Kidney (tissue), 14 donors: ENCODE results near the gene SORCS2. TPM values are rescaled to one million over a fixed set of nuclear protein-coding genes. Genes with fewer than 3 reads are reported as not detected.

Source experiments
- DNase-seq, 5 donors: peaks; one replicate each; pipeline ENCODE4 v3.0.0-alpha.2; 2013 to 2020
- FAIRE-seq: peaks from 2 replicates; lab custom pipeline; 2012; peaks lifted over from hg19 to GRCh38; lab: Jason Lieb, UNC
- H3K27ac ChIP-seq, 2 donors: one replicate each; pipeline ENCODE4 v1.7.0; 2013; ENCODE audit warnings: low read depth in 2 of 2, low read length in 2 of 2, inconsistent platforms in 1 of 2
- H3K27me3 ChIP-seq: one replicate; pipeline ENCODE4 v1.7.1; 2013; ENCODE audit warnings: low read length, inconsistent platforms; ENCODE audit not compliant: control insufficient read depth, insufficient read depth
- H3K36me3 ChIP-seq, 3 donors: one replicate each; pipeline versions ENCODE4 v1.7.0 to v1.7.1; 2013; ENCODE audit warnings: low read length in 3 of 3, control low read depth in 1 of 3, inconsistent platforms in 1 of 3; ENCODE audit not compliant: insufficient read depth in 3 of 3, control insufficient read depth in 2 of 3
- H3K4me1 ChIP-seq, 3 donors: one replicate each; pipeline versions ENCODE4 v1.7.0 to v1.7.1; 2013; ENCODE audit warnings: low read length in 3 of 3, inconsistent platforms in 1 of 3, low read depth in 1 of 3; ENCODE audit not compliant: control insufficient read depth in 2 of 3, insufficient read depth in 2 of 3
- H3K4me3 ChIP-seq, 3 donors: one replicate each; pipeline versions ENCODE4 v1.7.0 to v1.8.1; 2013; ENCODE audit warnings: low read length in 3 of 3, control low read depth in 1 of 3, inconsistent platforms in 1 of 3
- H3K9ac ChIP-seq, 3 donors: one replicate each; pipeline versions ENCODE4 v1.7.0 to v1.7.1; 2013; ENCODE audit warnings: low read length in 3 of 3, control low read depth in 1 of 3, inconsistent platforms in 1 of 3
- H3K9me3 ChIP-seq, 3 donors: one replicate each; pipeline versions ENCODE4 v1.7.0 to v1.7.1; 2013; ENCODE audit warnings: low read length in 3 of 3, control low read depth in 1 of 3, inconsistent platforms in 1 of 3; ENCODE audit not compliant: control insufficient read depth in 2 of 3, insufficient read depth in 1 of 3
- CTCF ChIP-seq: IDR thresholded peaks from 3 replicates; pipeline ENCODE4 v1.5.1; 2012; ENCODE audit warnings: mild to moderate bottlenecking, moderate library complexity, borderline replicate concordance; ENCODE audit not compliant: insufficient read depth; ENCODE audit errors: extremely low read depth
- intact Hi-C: fragments of 100-400 bp; cut with DNase I; formaldehyde crosslinking; loops from one replicate; pipeline ENCODE4 v1.11.1; 2022
- polyA plus RNA-seq: library from polyadenylated mRNA; stranded (reverse); fragments of 350-450 nt; fragmentation: Illumina TruSeq; extraction: RNeasy Lipid Tissue Mini Kit (QIAGEN cat#74804); gene quantifications from one replicate; pipeline ENCODE4 v1.2.3, GENCODE V29; 2014; ENCODE audit warnings: low read depth, low replicate concordance; ENCODE audit not compliant: insufficient read depth
- total RNA-seq: library from RNA; stranded (reverse); fragmentation: NEBNext Ultra II Directional; extraction: Animal tissue kit (Norgen Biotek cat#: 25700); gene quantifications from one replicate; pipeline ENCODE4 v1.2.1, GENCODE V29; 2021
- donor health status: control.
- donor health status: control.
- donor health status: control.
- donor health status: control.
- donor health status: control.
- donor health status: DM: yes; HTN: yes; CAD: no.
- donor health status: Normal renal cell carcinoma (clear cell type).

The SORCS2 gene
- total and polyA plus RNA-seq, 2 donors from 2014 or later = 6.1 to 9.1 TPM

- Histone ChIP-seq H3K36me3 (no peaks in the 10 kb centered on the region), H3K9me3 (no peaks in the 10 kb centered on the region), H3K9ac (no peak overlapping the region), H3K4me3 (no peak overlapping the region), H3K27ac (no peak overlapping the region), H3K27me3 (peaks cover 3% of the 10 kb centered on the region), H3K4me1 (peaks cover 0 to 6% (median 0%) of the 10 kb centered on the region in 3 donors)
- FAIRE-seq = no peak
- no peak for TF ChIP-seq CTCF
- intact Hi-C loops = loop anchor here (10.0 kb wide), 1 partner anchor 99 kb away; no protein-coding TSS in a partner anchor
- peak in 1 of 5 donors; percentile 11 for DNase-seq
Measured at GRCh38 chr4:7195546-7196287, 3.4 kb downstream of the SORCS2 start.

GRCh38 chr4:7196288-7196651 lies 3.9 kb downstream of the SORCS2 start:
- no peak for FAIRE-seq
- H3K4me1 ChIP-seq = peaks cover 0 to 6% (median 0%) of the 10 kb centered on the region in 3 donors
- peak in 1 of 5 donors; percentile 38 for DNase-seq

GRCh38 chr4:7196736-7197135 lies 4.4 kb downstream of the SORCS2 start:
- Histone ChIP-seq H3K9me3 (no peaks in the 10 kb centered on the region), H3K4me1 (peaks cover 0 to 6% (median 0%) of the 10 kb centered on the region in 3 donors), H3K9ac (no peak overlapping the region), H3K36me3 (no peaks in the 10 kb centered on the region), H3K27me3 (peaks cover 3% of the 10 kb centered on the region), H3K4me3 (no peak overlapping the region), H3K27ac (no peak overlapping the region)
- TF ChIP-seq CTCF = no peak
- intact Hi-C loops = loop anchor here (10.0 kb wide), 1 partner anchor 98 kb away; no protein-coding TSS in a partner anchor
- no peak for FAIRE-seq
- DNase-seq = peak in 1 of 5 donors; percentile 24

More at GRCh38 chr4:7196288-7196651, 3.9 kb downstream of the SORCS2 start:
- Histone ChIP-seq H3K36me3 (no peaks in the 10 kb centered on the region), H3K27me3 (peaks cover 3% of the 10 kb centered on the region), H3K27ac (no peak overlapping the region), H3K9ac (no peak overlapping the region), H3K9me3 (no peaks in the 10 kb centered on the region), H3K4me3 (no peak overlapping the region)
- intact Hi-C loops = loop anchor here (10.0 kb wide), 1 partner anchor 99 kb away; no protein-coding TSS in a partner anchor
- TF ChIP-seq CTCF = no peak
